ENCODE results near the gene MBOAT7. TPM values are rescaled to one million over a fixed set of nuclear protein-coding genes. Genes with fewer than 3 reads are reported as not detected.
A peak's percentile ranks its signal among the peaks of the same experiment; 100 is the strongest.
"Not testable (repeated sequence)": the region's sequence is repeated elsewhere in the genome, so short reads cannot be mapped to it uniquely, and the experiment has no call there.

MBOAT7 gene
- total RNA-seq: 10 to 100 TPM; 74.9 to 96.1 TPM

- intact Hi-C loops (cut with DNase I, micrococcal nuclease): loop anchor here (1.0 to 2.0 kb wide), 5 partner anchors 11 to 322 kb away; partner anchors contain the start of genes CNOT3 (in 1 of the 2), LENG1 (in 1 of the 2) and MYADM (in 1 of the 2)
- Mint-ChIP-seq H3K36me3 (ENCODE audit: low read depth) (peaks cover 33% of the 10 kb centered on the region), H3K4me3 (peak within 1 kb of the TSS; percentile 76), H3K9me3 (ENCODE audit: low read depth) (no peaks in the 10 kb centered on the region), H3K27ac (peak within 1 kb of the TSS; percentile 96), H3K4me1 (peaks cover 34% of the 10 kb centered on the region), H3K27me3 (no peaks in the 10 kb centered on the region)
- CTCF ChIA-PET: interaction anchor here (0.6 to 2.1 kb wide), 12 partner anchors 9 to 1465 kb away, joined by 3 to 14 read pairs (median 4); partner anchors contain the start of genes CNOT3, PRPF31, RPS9 and TFPT
- ATAC-seq (peak; percentile 0), DNase-seq (no peak)
- POLR2A ChIA-PET: interaction anchor here (0.7 to 4.2 kb wide), 9 partner anchors 10 to 321 kb away, joined by 3 to 75 read pairs (median 10); partner anchors contain the start of genes CNOT3, PRPF31, RPS9 and TFPT
Observed at GRCh38 chr19:54189145-54189734, at the start of gene MBOAT7. MBOAT7 (minus strand) TSS chr19:54189580; CDS start chr19:54188508, 1,072 bp downstream.

- Mint-ChIP-seq H3K4me1 (peaks cover 6% of the 10 kb centered on the region), H3K27me3 (peaks cover 22% of the 10 kb centered on the region), H3K4me3 (no peak overlapping the region), H3K36me3 (ENCODE audit: low read depth) (no peaks in the 10 kb centered on the region), H3K27ac (no peak overlapping the region), H3K9me3 (ENCODE audit: low read depth) (no peaks in the 10 kb centered on the region)
- DNase-seq (no peak), ATAC-seq (no peak)
- intact Hi-C loops (cut with DNase I, micrococcal nuclease): no loop called here
- CTCF ChIA-PET: interaction anchor here (0.8 to 1.9 kb wide), 2 partner anchors 32 to 66 kb away, joined by 4 to 7 read pairs; no protein-coding TSS in a partner anchor
- POLR2A ChIA-PET: no interaction called here
Observed at GRCh38 chr19:54233941-54234340, 44.6 kb upstream of the MBOAT7 start.

GRCh38 chr19:54231077-54231931, 41.9 kb upstream of the MBOAT7 start:
- intact Hi-C loops (cut with DNase I, micrococcal nuclease): loop anchor here (1.0 kb wide), 2 partner anchors 43 to 63 kb away; no protein-coding TSS in a partner anchor
- Mint-ChIP-seq H3K27me3 (peaks cover 22% of the 10 kb centered on the region), H3K9me3 (ENCODE audit: low read depth) (no peaks in the 10 kb centered on the region), H3K4me1 (peaks cover 6% of the 10 kb centered on the region), H3K27ac (no peak overlapping the region), H3K36me3 (ENCODE audit: low read depth) (no peaks in the 10 kb centered on the region), H3K4me3 (no peak overlapping the region)
- ChIA-PET CTCF (interaction anchor here (1.4 to 1.5 kb wide), 3 partner anchors 38 to 61 kb away, joined by 4 to 7 read pairs (median 5); no protein-coding TSS in a partner anchor), POLR2A (no interaction called here)
- ATAC-seq: peak; percentile 99
- peak; percentile 92 for DNase-seq

- H3K4me3 Mint-ChIP-seq: no peak overlapping the region
- CTCF ChIA-PET: interaction anchor here (0.9 to 1.0 kb wide), 2 partner anchors 56 to 61 kb away, joined by 3 read pairs; no protein-coding TSS in a partner anchor
Observed at GRCh38 chr19:54230031-54230430, 40.7 kb upstream of the MBOAT7 start.

GRCh38 chr19:54229146-54229545, 39.8 kb upstream of the MBOAT7 start:
- no peak for DNase-seq
- no peak overlapping the region for H3K4me3 Mint-ChIP-seq
- no peak overlapping the region for H3K27ac Mint-ChIP-seq
- intact Hi-C loops (cut with DNase I, micrococcal nuclease): no loop called here
- CTCF ChIA-PET: interaction anchor here (1.2 kb wide), 1 partner anchor 37 kb away, joined by 5 read pairs; no protein-coding TSS in a partner anchor
- POLR2A ChIA-PET: interaction anchor here (0.7 kb wide), 1 partner anchor 23 kb away, joined by 3 read pairs; no protein-coding TSS in a partner anchor
- ATAC-seq: no peak
- H3K36me3 Mint-ChIP-seq (ENCODE audit: low read depth): no peaks in the 10 kb centered on the region
- H3K27me3 Mint-ChIP-seq: peaks cover 13% of the 10 kb centered on the region
- peaks cover 6% of the 10 kb centered on the region for H3K4me1 Mint-ChIP-seq
- H3K9me3 Mint-ChIP-seq (ENCODE audit: low read depth): no peaks in the 10 kb centered on the region

More at GRCh38 chr19:54230031-54230430, 40.7 kb upstream of the MBOAT7 start:
- intact Hi-C loops (cut with DNase I, micrococcal nuclease): no loop called here
- DNase-seq (no peak), ATAC-seq (no peak)
- Mint-ChIP-seq H3K36me3 (ENCODE audit: low read depth) (no peaks in the 10 kb centered on the region), H3K9me3 (ENCODE audit: low read depth) (no peaks in the 10 kb centered on the region), H3K27me3 (peaks cover 19% of the 10 kb centered on the region), H3K4me1 (peaks cover 6% of the 10 kb centered on the region), H3K27ac (no peak overlapping the region)
- POLR2A ChIA-PET: no interaction called here

- H3K4me1 Mint-ChIP-seq, H3K4me3 Mint-ChIP-seq, ATAC-seq: not testable (repeated sequence)
Observed at GRCh38 chr19:54224619-54225018, 35.2 kb upstream of the MBOAT7 start.

GRCh38 chr19:54223937-54224281, 34.5 kb upstream of the MBOAT7 start:
- H3K27ac Mint-ChIP-seq; ATAC-seq; DNase-seq; H3K9me3 Mint-ChIP-seq (ENCODE audit: low read depth); H3K36me3 Mint-ChIP-seq (ENCODE audit: low read depth); H3K27me3 Mint-ChIP-seq; H3K4me1 Mint-ChIP-seq; H3K4me3 Mint-ChIP-seq: not testable (repeated sequence)
- intact Hi-C loops (cut with DNase I, micrococcal nuclease): loop anchor here (2.0 kb wide), 2 partner anchors 15 to 21 kb away; no protein-coding TSS in a partner anchor
- ChIA-PET CTCF (interaction anchor here (0.7 kb wide), 1 partner anchor 21 kb away, joined by 3 read pairs; no protein-coding TSS in a partner anchor), POLR2A (interaction anchor here (1.1 kb wide), 1 partner anchor 16 kb away, joined by 3 read pairs; no protein-coding TSS in a partner anchor)

More at GRCh38 chr19:54224619-54225018, 35.2 kb upstream of the MBOAT7 start:
- intact Hi-C loops (cut with DNase I, micrococcal nuclease); H3K36me3 Mint-ChIP-seq (ENCODE audit: low read depth); DNase-seq; POLR2A ChIA-PET; H3K9me3 Mint-ChIP-seq (ENCODE audit: low read depth); H3K27ac Mint-ChIP-seq: not testable (repeated sequence)
- peaks cover 11% of the 10 kb centered on the region for H3K27me3 Mint-ChIP-seq
- CTCF ChIA-PET: interaction anchor here (0.8 kb wide), 1 partner anchor 14 kb away, joined by 4 read pairs; no protein-coding TSS in a partner anchor

GRCh38 chr19:54223277-54223936, 34.0 kb upstream of the MBOAT7 start:
- not testable (repeated sequence) for DNase-seq; H3K4me3 Mint-ChIP-seq; H3K9me3 Mint-ChIP-seq (ENCODE audit: low read depth); ATAC-seq; H3K36me3 Mint-ChIP-seq (ENCODE audit: low read depth); H3K27ac Mint-ChIP-seq; H3K4me1 Mint-ChIP-seq; H3K27me3 Mint-ChIP-seq
- CTCF ChIA-PET: interaction anchor here (0.7 kb wide), 1 partner anchor 22 kb away, joined by 3 read pairs; no protein-coding TSS in a partner anchor
- intact Hi-C loops (cut with DNase I, micrococcal nuclease): loop anchor here (2.0 kb wide), 2 partner anchors 15 to 21 kb away; no protein-coding TSS in a partner anchor
- POLR2A ChIA-PET: interaction anchor here (1.1 kb wide), 1 partner anchor 15 kb away, joined by 3 read pairs; no protein-coding TSS in a partner anchor

GRCh38 chr19:54222474-54223276, 33.3 kb upstream of the MBOAT7 start, which contains the start of gene LILRB3:
LILRB3 (minus strand) TSS chr19:54223007; CDS start chr19:54222976, 31 bp downstream.
- DNase-seq; H3K36me3 Mint-ChIP-seq (ENCODE audit: low read depth); H3K4me1 Mint-ChIP-seq; H3K9me3 Mint-ChIP-seq (ENCODE audit: low read depth); CTCF ChIA-PET; POLR2A ChIA-PET; H3K4me3 Mint-ChIP-seq; H3K27me3 Mint-ChIP-seq; H3K27ac Mint-ChIP-seq: not testable (repeated sequence)
- ATAC-seq: peak; percentile 26
- intact Hi-C loops (cut with DNase I, micrococcal nuclease): loop anchor here (2.0 kb wide), 2 partner anchors 16 to 22 kb away; no protein-coding TSS in a partner anchor

GRCh38 chr19:54221947-54222346, 32.6 kb upstream of the MBOAT7 start:
- POLR2A ChIA-PET; CTCF ChIA-PET; H3K9me3 Mint-ChIP-seq (ENCODE audit: low read depth); H3K4me3 Mint-ChIP-seq; DNase-seq; H3K27me3 Mint-ChIP-seq; ATAC-seq; H3K36me3 Mint-ChIP-seq (ENCODE audit: low read depth); H3K27ac Mint-ChIP-seq; H3K4me1 Mint-ChIP-seq: not testable (repeated sequence)
- intact Hi-C loops (cut with DNase I, micrococcal nuclease): loop anchor here (2.0 kb wide), 2 partner anchors 17 to 23 kb away; no protein-coding TSS in a partner anchor
